Measurements from ENCODE around the gene THEM4.

Gene THEM4

DNA sequence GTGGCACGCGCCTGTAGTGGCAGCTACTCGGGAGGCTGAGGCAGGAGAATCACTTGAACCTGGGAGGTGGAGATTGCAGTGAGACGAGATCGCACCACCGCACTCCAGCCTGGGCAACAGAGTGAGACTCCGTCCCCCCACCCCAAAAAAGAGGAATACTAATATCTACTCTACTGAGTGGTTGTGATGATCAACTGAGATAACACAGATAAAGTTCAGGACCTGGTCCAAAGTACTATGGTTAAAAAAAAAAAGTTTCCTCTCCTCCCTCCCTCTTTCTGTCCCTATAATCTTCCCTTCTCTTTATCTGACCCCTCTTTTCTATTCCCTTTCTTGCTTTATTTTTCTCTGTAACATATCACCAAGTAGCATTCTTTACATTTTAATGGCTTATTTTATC lies 73.7 kb downstream of the THEM4 start:
- no peak for DNase-seq (ENCODE audit: extremely low spot score)
- TF ChIP-seq, protein P1, sequence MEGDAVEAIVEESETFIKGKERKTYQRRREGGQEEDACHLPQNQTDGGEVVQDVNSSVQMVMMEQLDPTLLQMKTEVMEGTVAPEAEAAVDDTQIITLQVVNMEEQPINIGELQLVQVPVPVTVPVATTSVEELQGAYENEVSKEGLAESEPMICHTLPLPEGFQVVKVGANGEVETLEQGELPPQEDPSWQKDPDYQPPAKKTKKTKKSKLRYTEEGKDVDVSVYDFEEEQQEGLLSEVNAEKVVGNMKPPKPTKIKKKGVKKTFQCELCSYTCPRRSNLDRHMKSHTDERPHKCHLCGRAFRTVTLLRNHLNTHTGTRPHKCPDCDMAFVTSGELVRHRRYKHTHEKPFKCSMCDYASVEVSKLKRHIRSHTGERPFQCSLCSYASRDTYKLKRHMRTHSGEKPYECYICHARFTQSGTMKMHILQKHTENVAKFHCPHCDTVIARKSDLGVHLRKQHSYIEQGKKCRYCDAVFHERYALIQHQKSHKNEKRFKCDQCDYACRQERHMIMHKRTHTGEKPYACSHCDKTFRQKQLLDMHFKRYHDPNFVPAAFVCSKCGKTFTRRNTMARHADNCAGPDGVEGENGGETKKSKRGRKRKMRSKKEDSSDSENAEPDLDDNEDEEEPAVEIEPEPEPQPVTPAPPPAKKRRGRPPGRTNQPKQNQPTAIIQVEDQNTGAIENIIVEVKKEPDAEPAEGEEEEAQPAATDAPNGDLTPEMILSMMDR (IDR thresholded peaks at IDR 0.05; ENCODE audit: control extremely low read depth, extremely low read depth, low read depth, missing control alignments) = no peak
- ChIA-PET CTCF (interaction anchor here (0.7 to 2.8 kb wide), 19 partner anchors 8 to 608 kb away, joined by 3 to 15 read pairs (median 4); no protein-coding TSS in a partner anchor), POLR2A (no interaction called here)

- TF ChIP-seq, protein P1 (IDR thresholded peaks at IDR 0.05; ENCODE audit: control extremely low read depth, extremely low read depth, low read depth, missing control alignments) = no peak
- ChIA-PET CTCF (interaction anchor here (1.0 to 1.2 kb wide), 3 partner anchors 44 to 533 kb away, joined by 3 to 5 read pairs (median 4); no protein-coding TSS in a partner anchor), POLR2A (no interaction called here)
- DNase-seq (ENCODE audit: extremely low spot score) = no peak
Observed at GRCh38 chr1:151834239-151834638, 75.1 kb downstream of the THEM4 start.

GRCh38 chr1:151833172-151833900 lies 76.0 kb downstream of the THEM4 start:
- TF ChIP-seq, protein P1 (IDR thresholded peaks at IDR 0.05; ENCODE audit: control extremely low read depth, extremely low read depth, low read depth, missing control alignments) = no peak
- ChIA-PET POLR2A (no interaction called here), CTCF (interaction anchor here (1.7 kb wide), 1 partner anchor 306 kb away, joined by 3 read pairs; no protein-coding TSS in a partner anchor)
- no peak for DNase-seq (ENCODE audit: extremely low spot score)

DNA sequence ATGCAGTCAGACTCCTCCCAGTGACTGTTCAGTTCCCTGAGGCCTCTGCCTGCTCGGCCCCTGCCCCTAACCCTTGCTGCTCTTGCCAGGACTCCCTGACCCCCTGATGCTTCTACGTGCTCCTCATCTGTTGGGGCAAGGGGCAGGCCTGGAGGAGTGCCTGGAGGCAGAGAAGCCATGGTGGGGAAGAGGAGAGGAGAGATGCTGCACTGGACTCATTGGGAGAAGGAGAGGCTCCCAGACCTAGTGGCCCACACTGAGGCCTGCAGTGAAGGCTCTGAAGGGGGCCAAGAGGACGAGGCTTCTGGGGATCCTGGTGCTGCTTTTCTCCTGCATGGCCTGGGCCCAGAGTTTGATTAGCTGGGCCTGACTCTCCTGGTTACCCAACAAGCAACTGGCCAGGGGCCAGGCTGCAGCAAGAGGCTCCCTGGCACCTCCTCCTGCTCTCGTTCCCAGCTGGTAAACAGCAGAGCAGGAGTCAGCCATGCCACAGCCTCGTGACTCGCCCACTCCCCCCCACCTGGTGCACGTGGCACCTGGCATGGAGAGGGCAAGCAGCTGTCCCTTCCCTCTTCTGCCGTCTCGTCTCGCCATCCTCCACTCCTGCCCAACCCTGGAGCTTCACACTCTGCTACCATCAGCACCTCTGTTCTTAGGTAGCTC lies 76.9 kb downstream of the THEM4 start:
- no peak for DNase-seq (ENCODE audit: extremely low spot score)
- POLR2A ChIA-PET = interaction anchor here (0.6 kb wide), 1 partner anchor 385 kb away, joined by 3 read pairs; no protein-coding TSS in a partner anchor
- CTCF ChIA-PET = interaction anchor here (1.7 kb wide), 1 partner anchor 305 kb away, joined by 3 read pairs; no protein-coding TSS in a partner anchor
- TF ChIP-seq, protein P1 (IDR thresholded peaks at IDR 0.05; ENCODE audit: control extremely low read depth, extremely low read depth, low read depth, missing control alignments) = no peak

GRCh38 chr1:151831605-151832004 lies 77.7 kb downstream of the THEM4 start, which contains the start of gene RORC:
Gene RORC (minus strand): TSS chr1:151831802. CDS start chr1:151831764, 38 bp downstream.
- DNase-seq (ENCODE audit: extremely low spot score) = no peak
- TF ChIP-seq, protein P1 (IDR thresholded peaks at IDR 0.05; ENCODE audit: control extremely low read depth, extremely low read depth, low read depth, missing control alignments) = no peak
- ChIA-PET CTCF (interaction anchor here (1.7 kb wide), 1 partner anchor 304 kb away, joined by 3 read pairs; no protein-coding TSS in a partner anchor), POLR2A (no interaction called here)

DNA sequence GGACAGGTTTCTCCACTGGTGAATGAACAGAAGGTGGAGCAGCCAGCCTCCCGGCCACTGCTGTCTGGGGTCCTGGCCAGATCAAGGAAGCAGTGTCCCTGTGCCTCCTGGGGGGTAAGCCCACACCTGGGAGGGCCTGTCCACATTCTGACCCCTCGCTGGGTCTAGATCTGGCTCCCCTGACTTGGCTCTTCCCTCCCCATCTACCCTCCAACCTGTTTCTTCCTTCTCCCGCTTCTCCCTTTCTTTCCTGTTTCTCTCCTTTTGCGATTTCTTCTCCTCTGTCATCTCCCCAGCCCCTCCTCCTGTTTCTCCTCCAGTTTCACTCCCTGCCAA lies 78.1 kb downstream of the THEM4 start:
- ChIA-PET POLR2A (no interaction called here), CTCF (interaction anchor here (1.4 kb wide), 1 partner anchor 10 kb away, joined by 4 read pairs; no protein-coding TSS in a partner anchor)

More for the DNA sequence above, 78.1 kb downstream of the THEM4 start:
- TF ChIP-seq, protein P1 (IDR thresholded peaks at IDR 0.05; ENCODE audit: control extremely low read depth, extremely low read depth, low read depth, missing control alignments) = no peak
- no peak for DNase-seq (ENCODE audit: extremely low spot score)

Data from GM10248 (cell line).